Activated T-cell treated with anti-CD3 and anti-CD28 coated beads, Interleukin-2, amount 50 U/mL, for 72 hours (primary cell): Measurements from ENCODE around the gene PHRF1. TPM values are rescaled to one million over a fixed set of nuclear protein-coding genes. Genes with fewer than 3 reads are reported as not detected.
"Not testable (repeated sequence)": the region's sequence is repeated elsewhere in the genome, so short reads cannot be mapped to it uniquely, and the experiment has no call there.

Source experiments
- ATAC-seq, 2 donors: fragments of 150-1000 bp; cut with Tn5 transposase; replicated peaks in 1 of 2; 2 replicates each; pipeline ENCODE4 v1.10.0; 2021; ENCODE audit warnings: moderate library complexity in 2 of 2, mild to moderate bottlenecking in 1 of 2
- DNase-seq, 2 donors: peaks; one replicate each; pipeline ENCODE4 v3.0.0; 2021 to 2022; ENCODE audit warnings: mixed read lengths in 1 of 2
- H3K27ac Mint-ChIP-seq: one replicate; pipeline ENCODE4 v1.8.0; 2022; ENCODE audit warnings: mild to moderate bottlenecking, moderate library complexity, mixed read lengths
- H3K27me3 Mint-ChIP-seq: one replicate; pipeline ENCODE4 v1.8.0; 2022; ENCODE audit warnings: low read depth, mixed read lengths
- H3K36me3 Mint-ChIP-seq, 2 donors: one replicate each; pipeline ENCODE4 v1.8.0; 2022; ENCODE audit warnings: mixed read lengths in 2 of 2, mild to moderate bottlenecking in 1 of 2; ENCODE audit not compliant: insufficient read depth in 2 of 2
- H3K4me1 Mint-ChIP-seq: one replicate; pipeline ENCODE4 v1.8.0; 2022; ENCODE audit warnings: low read depth, mixed read lengths
- H3K4me3 Mint-ChIP-seq, 2 donors: one replicate each; pipeline ENCODE4 v1.8.0; 2022; ENCODE audit warnings: mild to moderate bottlenecking in 2 of 2, mixed read lengths in 2 of 2, moderate library complexity in 2 of 2
- H3K9me3 Mint-ChIP-seq, 2 donors: one replicate each; pipeline ENCODE4 v1.8.0; 2022; ENCODE audit warnings: mixed read lengths in 2 of 2
- total RNA-seq, 2 donors: library from RNA; stranded (reverse); gene quantifications; one replicate each; pipeline ENCODE4 v1.2.3, GENCODE V29; 2022

PHRF1 gene
- total RNA-seq, 2 donors from 2014 or later: 29.7 to 31.0 TPM

- no peak for DNase-seq
- Mint-ChIP-seq H3K9me3 (no peaks in the 10 kb centered on the region), H3K4me1 (peaks cover 13% of the 10 kb centered on the region), H3K4me3 (peak overlapping the region; percentile 46 to 50), H3K27me3 (peaks cover 15% of the 10 kb centered on the region), H3K27ac (no peak overlapping the region), H3K36me3 (peaks cover 0 to 3% of the 10 kb centered on the region in 2 donors)
- ATAC-seq: no peak
Observed at GRCh38 chr11:640021-640706, 63.9 kb downstream of the PHRF1 start.

- H3K4me3 Mint-ChIP-seq: no peak overlapping the region
Observed at GRCh38 chr11:641806-642370, 65.6 kb downstream of the PHRF1 start.

GRCh38 chr11:643366-643765 is 67.1 kb downstream of the PHRF1 start:
- Mint-ChIP-seq H3K9me3 (no peaks in the 10 kb centered on the region), H3K4me1 (peaks cover 11% of the 10 kb centered on the region), H3K4me3 (no peak overlapping the region), H3K36me3 (peaks cover 0 to 5% of the 10 kb centered on the region in 2 donors), H3K27me3 (peaks cover 8% of the 10 kb centered on the region), H3K27ac (no peak overlapping the region)
- ATAC-seq: no peak
- DNase-seq: no peak

More at GRCh38 chr11:641806-642370, 65.6 kb downstream of the PHRF1 start:
- ATAC-seq: no peak
- H3K9me3 Mint-ChIP-seq: no peaks in the 10 kb centered on the region
- peaks cover 0 to 3% of the 10 kb centered on the region in 2 donors for H3K36me3 Mint-ChIP-seq
- H3K27ac Mint-ChIP-seq: no peak overlapping the region
- H3K27me3 Mint-ChIP-seq: peaks cover 9% of the 10 kb centered on the region
- H3K4me1 Mint-ChIP-seq: peaks cover 13% of the 10 kb centered on the region
- DNase-seq: no peak

GRCh38 chr11:643849-644738 is 67.8 kb downstream of the PHRF1 start:
- H3K9me3 Mint-ChIP-seq: no peaks in the 10 kb centered on the region
- DNase-seq: no peak
- no peak overlapping the region for H3K27ac Mint-ChIP-seq
- peaks cover 4% of the 10 kb centered on the region for H3K4me1 Mint-ChIP-seq
- H3K27me3 Mint-ChIP-seq: peaks cover 1% of the 10 kb centered on the region
- no peak overlapping the region for H3K4me3 Mint-ChIP-seq
- no peak for ATAC-seq
- peaks cover 0 to 2% of the 10 kb centered on the region in 2 donors for H3K36me3 Mint-ChIP-seq

- no peak for ATAC-seq
- no peak overlapping the region for H3K4me3 Mint-ChIP-seq
- no peak overlapping the region for H3K27ac Mint-ChIP-seq
- H3K4me1 Mint-ChIP-seq: peaks cover 4% of the 10 kb centered on the region
- no peaks in the 10 kb centered on the region for H3K9me3 Mint-ChIP-seq
- peaks cover 0 to 7% of the 10 kb centered on the region in 2 donors for H3K36me3 Mint-ChIP-seq
- no peak for DNase-seq
- H3K27me3 Mint-ChIP-seq: no peaks in the 10 kb centered on the region
Observed at GRCh38 chr11:645536-645935, 69.3 kb downstream of the PHRF1 start.

- Mint-ChIP-seq H3K27me3 (no peaks in the 10 kb centered on the region), H3K36me3 (peaks cover 0 to 7% of the 10 kb centered on the region in 2 donors), H3K27ac (no peak overlapping the region), H3K4me1 (peaks cover 4% of the 10 kb centered on the region), H3K4me3 (no peak overlapping the region), H3K9me3 (no peaks in the 10 kb centered on the region)
- DNase-seq: no peak
- ATAC-seq: no peak
Observed at GRCh38 chr11:646214-646613, 69.9 kb downstream of the PHRF1 start.

- not testable (repeated sequence) for H3K4me1 Mint-ChIP-seq, H3K9me3 Mint-ChIP-seq, H3K4me3 Mint-ChIP-seq, ATAC-seq, DNase-seq, H3K27ac Mint-ChIP-seq, H3K27me3 Mint-ChIP-seq, H3K36me3 Mint-ChIP-seq
Observed at GRCh38 chr11:647672-648158, 71.4 kb downstream of the PHRF1 start.

- H3K4me3 Mint-ChIP-seq: no peak overlapping the region
- DNase-seq (no peak), ATAC-seq (no peak)
- peaks cover 4% of the 10 kb centered on the region for H3K4me1 Mint-ChIP-seq
- no peaks in the 10 kb centered on the region for H3K27me3 Mint-ChIP-seq
- H3K27ac Mint-ChIP-seq: no peak overlapping the region
- peaks cover 3 to 12% of the 10 kb centered on the region in 2 donors for H3K36me3 Mint-ChIP-seq
- no peaks in the 10 kb centered on the region for H3K9me3 Mint-ChIP-seq
Observed at GRCh38 chr11:650482-650881, 74.2 kb downstream of the PHRF1 start.

GRCh38 chr11:653136-653535 is 76.9 kb downstream of the PHRF1 start:
- H3K36me3 Mint-ChIP-seq, H3K27me3 Mint-ChIP-seq, H3K4me3 Mint-ChIP-seq, H3K4me1 Mint-ChIP-seq, H3K9me3 Mint-ChIP-seq, H3K27ac Mint-ChIP-seq, DNase-seq, ATAC-seq: not testable (repeated sequence)

- no peaks in the 10 kb centered on the region for H3K27me3 Mint-ChIP-seq
- H3K4me3 Mint-ChIP-seq: no peak overlapping the region
- ATAC-seq (no peak), DNase-seq (no peak)
- H3K9me3 Mint-ChIP-seq: no peaks in the 10 kb centered on the region
- H3K4me1 Mint-ChIP-seq: no peaks in the 10 kb centered on the region
- no peak overlapping the region for H3K27ac Mint-ChIP-seq
- H3K36me3 Mint-ChIP-seq: peaks cover 3 to 10% of the 10 kb centered on the region in 2 donors
Observed at GRCh38 chr11:653837-654236, 77.6 kb downstream of the PHRF1 start.

GRCh38 chr11:654444-654843 is 78.2 kb downstream of the PHRF1 start:
- not testable (repeated sequence) for H3K27ac Mint-ChIP-seq, H3K4me3 Mint-ChIP-seq, H3K36me3 Mint-ChIP-seq, H3K4me1 Mint-ChIP-seq, H3K9me3 Mint-ChIP-seq, H3K27me3 Mint-ChIP-seq, ATAC-seq, DNase-seq

- ATAC-seq (no peak), DNase-seq (no peak)
- peaks cover 3 to 6% of the 10 kb centered on the region in 2 donors for H3K36me3 Mint-ChIP-seq
- H3K9me3 Mint-ChIP-seq: no peaks in the 10 kb centered on the region
- H3K4me3 Mint-ChIP-seq: no peak overlapping the region
- H3K27ac Mint-ChIP-seq: no peak overlapping the region
- H3K27me3 Mint-ChIP-seq: no peaks in the 10 kb centered on the region
- no peaks in the 10 kb centered on the region for H3K4me1 Mint-ChIP-seq
Observed at GRCh38 chr11:655036-655726, 78.9 kb downstream of the PHRF1 start.
